ENCODE data around the gene CDH22. TPM values are rescaled to one million over a fixed set of nuclear protein-coding genes. Genes with fewer than 3 reads are reported as not detected.

The CDH22 gene
- total and polyA plus RNA-seq, 2 donors (not counting 1 experiment from before 2014, with no cell fraction given) = not detected

- Histone ChIP-seq H3K27ac (ENCODE audit: insufficient read depth, low read length) (no peak overlapping the region), H3K4me3 (replicated peaks in 1 of 4; ENCODE audit: control extremely low read depth in 1 of 4, insufficient read depth in 1 of 4, low read depth in 3 of 4, low read length in 4 of 4) (no peak overlapping the region), H4K20me1 (ENCODE audit: control insufficient read depth, extremely low read depth, insufficient read depth, low read length) (no peaks in the 10 kb centered on the region), H3K4me1 (ENCODE audit: control insufficient read depth, extremely low read depth, insufficient read depth, low read length) (no peaks in the 10 kb centered on the region), H2AFZ (ENCODE audit: low read length) (no peak overlapping the region), H3K4me2 (ENCODE audit: extremely low read depth, insufficient read depth, low read length) (no peak overlapping the region), H3K9me3 (ENCODE audit: control insufficient read depth, insufficient read depth, low read depth, low read length) (no peaks in the 10 kb centered on the region), H3K79me2 (ENCODE audit: control insufficient read depth, insufficient read depth, low read length) (no peaks in the 10 kb centered on the region), H3K27me3 (ENCODE audit: control insufficient read depth, insufficient read depth, low read length) (peaks cover 18% of the 10 kb centered on the region), H3K9ac (ENCODE audit: insufficient read depth, low read length) (no peak overlapping the region), H3K36me3 (ENCODE audit: control insufficient read depth, insufficient read depth, low read length) (no peaks in the 10 kb centered on the region)
- TF ChIP-seq CTCF (conservative IDR thresholded peaks at IDR 0.05 in 1 of 2, IDR thresholded peaks at IDR 0.05 in 1 of 2; ENCODE audit: low read depth in 1 of 2, low read length in 2 of 2) = no peak
- no peak for TF ChIP-seq EZH2 (IDR thresholded peaks at IDR 0.05; ENCODE audit: low read length, missing control alignments)
- DNase-seq (ENCODE audit: low read depth in 2 of 2) = no peak
Measured at GRCh38 chr20:46256293-46256692, 52.0 kb downstream of the CDH22 start.

GRCh38 chr20:46255440-46256104, 52.7 kb downstream of the CDH22 start:
- H3K36me3 ChIP-seq (ENCODE audit: control insufficient read depth, insufficient read depth, low read length) = no peaks in the 10 kb centered on the region
- H3K4me1 ChIP-seq (ENCODE audit: control insufficient read depth, extremely low read depth, insufficient read depth, low read length) = no peaks in the 10 kb centered on the region
- H3K4me2 ChIP-seq (ENCODE audit: extremely low read depth, insufficient read depth, low read length) = no peak overlapping the region
- H3K27ac ChIP-seq (ENCODE audit: insufficient read depth, low read length) = no peak overlapping the region
- H2AFZ ChIP-seq (ENCODE audit: low read length) = no peak overlapping the region
- H3K27me3 ChIP-seq (ENCODE audit: control insufficient read depth, insufficient read depth, low read length) = peaks cover 19% of the 10 kb centered on the region
- TF ChIP-seq CTCF (conservative IDR thresholded peaks at IDR 0.05 in 1 of 2, IDR thresholded peaks at IDR 0.05 in 1 of 2; ENCODE audit: low read depth in 1 of 2, low read length in 2 of 2) (no peak), EZH2 (IDR thresholded peaks at IDR 0.05; ENCODE audit: low read length, missing control alignments) (no peak)
- no peak overlapping the region for H3K9ac ChIP-seq (ENCODE audit: insufficient read depth, low read length)
- no peaks in the 10 kb centered on the region for H3K9me3 ChIP-seq (ENCODE audit: control insufficient read depth, insufficient read depth, low read depth, low read length)
- no peaks in the 10 kb centered on the region for H4K20me1 ChIP-seq (ENCODE audit: control insufficient read depth, extremely low read depth, insufficient read depth, low read length)
- DNase-seq (ENCODE audit: low read depth in 2 of 2) = peak in 1 of 2 donors; percentile 39
- no peak overlapping the region for H3K4me3 ChIP-seq (replicated peaks in 1 of 4; ENCODE audit: control extremely low read depth in 1 of 4, insufficient read depth in 1 of 4, low read depth in 3 of 4, low read length in 4 of 4)
- no peaks in the 10 kb centered on the region for H3K79me2 ChIP-seq (ENCODE audit: control insufficient read depth, insufficient read depth, low read length)

GRCh38 chr20:46253391-46253790, 54.9 kb downstream of the CDH22 start:
- H3K4me1 ChIP-seq (ENCODE audit: control insufficient read depth, extremely low read depth, insufficient read depth, low read length) = no peaks in the 10 kb centered on the region
- no peak overlapping the region for H2AFZ ChIP-seq (ENCODE audit: low read length)
- no peak for TF ChIP-seq EZH2 (IDR thresholded peaks at IDR 0.05; ENCODE audit: low read length, missing control alignments)
- TF ChIP-seq CTCF (conservative IDR thresholded peaks at IDR 0.05 in 1 of 2, IDR thresholded peaks at IDR 0.05 in 1 of 2; ENCODE audit: low read depth in 1 of 2, low read length in 2 of 2) = peak; percentile 8 to 14
- no peak for DNase-seq (ENCODE audit: low read depth in 2 of 2)
- H3K9ac ChIP-seq (ENCODE audit: insufficient read depth, low read length) = no peak overlapping the region
- H3K79me2 ChIP-seq (ENCODE audit: control insufficient read depth, insufficient read depth, low read length) = no peaks in the 10 kb centered on the region
- peaks cover 32% of the 10 kb centered on the region for H3K27me3 ChIP-seq (ENCODE audit: control insufficient read depth, insufficient read depth, low read length)
- H3K4me3 ChIP-seq (replicated peaks in 1 of 4; ENCODE audit: control extremely low read depth in 1 of 4, insufficient read depth in 1 of 4, low read depth in 3 of 4, low read length in 4 of 4) = no peak overlapping the region
- no peaks in the 10 kb centered on the region for H4K20me1 ChIP-seq (ENCODE audit: control insufficient read depth, extremely low read depth, insufficient read depth, low read length)
- H3K4me2 ChIP-seq (ENCODE audit: extremely low read depth, insufficient read depth, low read length) = no peak overlapping the region
- H3K36me3 ChIP-seq (ENCODE audit: control insufficient read depth, insufficient read depth, low read length) = no peaks in the 10 kb centered on the region
- H3K27ac ChIP-seq (ENCODE audit: insufficient read depth, low read length) = no peak overlapping the region
- no peaks in the 10 kb centered on the region for H3K9me3 ChIP-seq (ENCODE audit: control insufficient read depth, insufficient read depth, low read depth, low read length)
